GM19467 (cell line): ENCODE data around the gene TACC2.
"Not testable (repeated sequence)": the region's sequence is repeated elsewhere in the genome, so short reads cannot be mapped to it uniquely, and the experiment has no call there.

Experiments used
- ATAC-seq: cut with Tn5 transposase; IDR thresholded peaks from one replicate; pipeline ENCODE4 v1.9.1; 2021; ENCODE audit warnings: mild to moderate bottlenecking, moderate library complexity; ENCODE audit not compliant: unreplicated experiment

The TACC2 gene

GRCh38 chr10:122089311-122090017 is 100.5 kb downstream of the TACC2 start:
- ATAC-seq: no peak

GRCh38 chr10:122091722-122092121 is 102.8 kb downstream of the TACC2 start:
- no peak for ATAC-seq

GRCh38 chr10:122093076-122093475 is 104.1 kb downstream of the TACC2 start:
- ATAC-seq: no peak

- not testable (repeated sequence) for ATAC-seq
Observed at GRCh38 chr10:122096181-122096580, 107.2 kb downstream of the TACC2 start.

- ATAC-seq: no peak
Observed at GRCh38 chr10:122096705-122097104, 107.7 kb downstream of the TACC2 start.

GRCh38 chr10:122097935-122098334 is 109.0 kb downstream of the TACC2 start:
- no peak for ATAC-seq

- no peak for ATAC-seq
Observed at GRCh38 chr10:122098924-122099323, 110.0 kb downstream of the TACC2 start.

GRCh38 chr10:122099562-122099961 is 110.6 kb downstream of the TACC2 start:
- no peak for ATAC-seq

GRCh38 chr10:122102146-122102868 is 113.3 kb downstream of the TACC2 start:
- no peak for ATAC-seq

GRCh38 chr10:122102869-122103525 is 114.0 kb downstream of the TACC2 start:
- no peak for ATAC-seq

GRCh38 chr10:122103592-122103991 is 114.6 kb downstream of the TACC2 start:
- ATAC-seq: no peak

GRCh38 chr10:122108786-122109185 is 119.8 kb downstream of the TACC2 start:
- not testable (repeated sequence) for ATAC-seq

- ATAC-seq: no peak
Observed at GRCh38 chr10:122112021-122112616, 123.2 kb downstream of the TACC2 start.

- ATAC-seq: no peak
Observed at GRCh38 chr10:122112625-122113160, 123.7 kb downstream of the TACC2 start.

GRCh38 chr10:122113161-122113944 is 124.4 kb downstream of the TACC2 start:
- ATAC-seq: no peak

GRCh38 chr10:122113945-122114747 is 125.2 kb downstream of the TACC2 start:
- ATAC-seq: no peak

- no peak for ATAC-seq
Observed at GRCh38 chr10:122115874-122116273, 126.9 kb downstream of the TACC2 start.

GRCh38 chr10:122116331-122116730 is 127.4 kb downstream of the TACC2 start:
- ATAC-seq: no peak

- no peak for ATAC-seq
Observed at GRCh38 chr10:122117475-122117874, 128.5 kb downstream of the TACC2 start.
